Peyer's patch (tissue), 4 donors: Measurements from ENCODE around the gene COLEC11. TPM values are rescaled to one million over a fixed set of nuclear protein-coding genes. Genes with fewer than 3 reads are reported as not detected.
"Not testable (repeated sequence)": the region's sequence is repeated elsewhere in the genome, so short reads cannot be mapped to it uniquely, and the experiment has no call there.

Source experiments
- DNase-seq, 3 donors: peaks; one replicate each; pipeline ENCODE4 v3.0.0-alpha.2; 2017 to 2019
- H3K27ac ChIP-seq, 4 donors: fragments of 200-600 bp; sonication (generic); one replicate each; pipeline ENCODE4 v1.5.1; 2016 to 2019
- H3K27me3 ChIP-seq, 2 donors: fragments of 200-600 bp; sonication (generic); one replicate each; pipeline ENCODE4 v1.5.1; 2019
- H3K36me3 ChIP-seq, 3 donors: fragments of 200-600 bp; sonication (generic); one replicate each; pipeline ENCODE4 v1.5.1; 2016 to 2019
- H3K4me1 ChIP-seq, 4 donors: fragments of 200-600 bp; sonication (generic); one replicate each; pipeline ENCODE4 v1.5.1; 2016 to 2019
- H3K4me3 ChIP-seq, 4 donors: fragments of 200-600 bp; sonication (generic); 1 replicate in 3 of 4; 2 replicates in 1 of 4; pipeline ENCODE4 v1.5.1; 2016 to 2019; ENCODE audit warnings: mild to moderate bottlenecking in 1 of 4
- H3K9me3 ChIP-seq, 4 donors: fragments of 200-600 bp; sonication (generic); one replicate each; pipeline ENCODE4 v1.5.1; 2016 to 2019; ENCODE audit warnings: mild to moderate bottlenecking in 1 of 4
- POLR2A ChIP-seq, 2 donors: fragments of 450-650 bp; IDR thresholded peaks; one replicate each; pipeline ENCODE4 v1.5.1; 2017; ENCODE audit warnings: antibody characterized with exemption in 2 of 2, mild to moderate bottlenecking in 2 of 2, moderate library complexity in 2 of 2
- total RNA-seq, 4 donors: library from RNA; depleted of rRNA; stranded (reverse); fragments of >200 nt; gene quantifications; one replicate each; pipeline ENCODE4 v1.1.0, GENCODE V29; 2016
- TF ChIP-seq, protein P1 (sequence below), 6 experiments: fragments of 450-650 bp in 4 of 6; fragments of 200-600 bp in 2 of 6; sonication (generic) in 1 of 6; IDR thresholded peaks; one replicate each; pipeline ENCODE4 v1.5.1; 2017 to 2019; ENCODE audit warnings: antibody characterized with exemption in 6 of 6, mild to moderate bottlenecking in 3 of 6, moderate library complexity in 1 of 6

COLEC11 gene
- total RNA-seq, 4 donors from 2014 or later, result 0.70 to 5.8 (median 1.1) TPM; not detected in 1

- no peak overlapping the region for H3K4me3 ChIP-seq
- no peaks in the 10 kb centered on the region for H3K9me3 ChIP-seq
- DNase-seq, result peak in 2 of 3 donors; percentile 26 to 38
- no peaks in the 10 kb centered on the region for H3K27me3 ChIP-seq
- TF ChIP-seq, protein P1, sequence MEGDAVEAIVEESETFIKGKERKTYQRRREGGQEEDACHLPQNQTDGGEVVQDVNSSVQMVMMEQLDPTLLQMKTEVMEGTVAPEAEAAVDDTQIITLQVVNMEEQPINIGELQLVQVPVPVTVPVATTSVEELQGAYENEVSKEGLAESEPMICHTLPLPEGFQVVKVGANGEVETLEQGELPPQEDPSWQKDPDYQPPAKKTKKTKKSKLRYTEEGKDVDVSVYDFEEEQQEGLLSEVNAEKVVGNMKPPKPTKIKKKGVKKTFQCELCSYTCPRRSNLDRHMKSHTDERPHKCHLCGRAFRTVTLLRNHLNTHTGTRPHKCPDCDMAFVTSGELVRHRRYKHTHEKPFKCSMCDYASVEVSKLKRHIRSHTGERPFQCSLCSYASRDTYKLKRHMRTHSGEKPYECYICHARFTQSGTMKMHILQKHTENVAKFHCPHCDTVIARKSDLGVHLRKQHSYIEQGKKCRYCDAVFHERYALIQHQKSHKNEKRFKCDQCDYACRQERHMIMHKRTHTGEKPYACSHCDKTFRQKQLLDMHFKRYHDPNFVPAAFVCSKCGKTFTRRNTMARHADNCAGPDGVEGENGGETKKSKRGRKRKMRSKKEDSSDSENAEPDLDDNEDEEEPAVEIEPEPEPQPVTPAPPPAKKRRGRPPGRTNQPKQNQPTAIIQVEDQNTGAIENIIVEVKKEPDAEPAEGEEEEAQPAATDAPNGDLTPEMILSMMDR (IDR thresholded peaks at IDR 0.05), result no peak
- TF ChIP-seq POLR2A (IDR thresholded peaks at IDR 0.05), result no peak
- no peaks in the 10 kb centered on the region for H3K4me1 ChIP-seq
- no peak overlapping the region for H3K27ac ChIP-seq
- H3K36me3 ChIP-seq, result no peaks in the 10 kb centered on the region
Measured at GRCh38 chr2:3604991-3605961, 10.4 kb downstream of the COLEC11 start.

GRCh38 chr2:3606028-3606369, 11.1 kb downstream of the COLEC11 start:
- H3K36me3 ChIP-seq, result no peaks in the 10 kb centered on the region
- H3K4me1 ChIP-seq, result no peaks in the 10 kb centered on the region
- H3K27me3 ChIP-seq, result no peaks in the 10 kb centered on the region
- DNase-seq, result no peak
- TF ChIP-seq POLR2A (IDR thresholded peaks at IDR 0.05), result no peak
- TF ChIP-seq, protein P1 (IDR thresholded peaks at IDR 0.05), result no peak
- no peaks in the 10 kb centered on the region for H3K9me3 ChIP-seq
- H3K4me3 ChIP-seq, result no peak overlapping the region
- no peak overlapping the region for H3K27ac ChIP-seq

GRCh38 chr2:3606370-3607201, 11.7 kb downstream of the COLEC11 start:
- H3K27ac ChIP-seq, result no peak overlapping the region
- no peak for DNase-seq
- TF ChIP-seq, protein P1 (IDR thresholded peaks at IDR 0.05), result no peak
- no peak for TF ChIP-seq POLR2A (IDR thresholded peaks at IDR 0.05)
- no peaks in the 10 kb centered on the region for H3K36me3 ChIP-seq
- H3K9me3 ChIP-seq, result no peaks in the 10 kb centered on the region
- no peaks in the 10 kb centered on the region for H3K27me3 ChIP-seq
- no peaks in the 10 kb centered on the region for H3K4me1 ChIP-seq
- H3K4me3 ChIP-seq, result no peak overlapping the region

- Histone ChIP-seq H3K9me3 (peaks cover 0 to 4% (median 0%) of the 10 kb centered on the region in 4 donors), H3K27me3 (no peaks in the 10 kb centered on the region), H3K27ac (no peak overlapping the region), H3K4me1 (no peaks in the 10 kb centered on the region), H3K4me3 (no peak overlapping the region), H3K36me3 (no peaks in the 10 kb centered on the region)
- TF ChIP-seq, protein P1 (IDR thresholded peaks at IDR 0.05), result no peak
- no peak for TF ChIP-seq POLR2A (IDR thresholded peaks at IDR 0.05)
- DNase-seq, result peak in 1 of 3 donors; percentile 25
Measured at GRCh38 chr2:3608373-3609278, 13.7 kb downstream of the COLEC11 start.

GRCh38 chr2:3609279-3609673, 14.4 kb downstream of the COLEC11 start:
- H3K27me3 ChIP-seq, H3K4me3 ChIP-seq, H3K9me3 ChIP-seq, H3K27ac ChIP-seq, H3K4me1 ChIP-seq, H3K36me3 ChIP-seq: not testable (repeated sequence)
- DNase-seq, result peak in 2 of 3 donors; percentile 37 to 57
